H1 (cell line): ENCODE measurements around the gene BCAS4. TPM values are rescaled to one million over a fixed set of nuclear protein-coding genes. Genes with fewer than 3 reads are reported as not detected.

Source experiments
- CTCF ChIA-PET: fragments of 300-600 bp; sonication (Branson Sonifier 250); formaldehyde crosslinking; loops from one replicate; lab custom pipeline; 2021; ENCODE audit not compliant: partially characterized antibody; lab: Charles Lee
- POLR2A ChIA-PET: fragments of 300-600 bp; sonication (Branson Sonifier 250); formaldehyde crosslinking; loops from one replicate; lab custom pipeline; 2021; ENCODE audit warnings: inconsistent platforms; ENCODE audit not compliant: partially characterized antibody; lab: Charles Lee
- DNase-seq, 2 experiments: peaks; one replicate each; pipeline versions ENCODE4 v3.0.0 to v3.0.0-alpha.2; 2010 to 2022; ENCODE audit warnings: low spot score in 2 of 2, low read depth in 1 of 2, mixed read lengths in 1 of 2
- FAIRE-seq: peaks from 2 replicates; lab custom pipeline; 2011; peaks lifted over from hg19 to GRCh38; lab: Jason Lieb, UNC
- H2AFZ ChIP-seq: 2 replicates; pipeline ENCODE4 v1.8.1; 2012; ENCODE audit warnings: low read length, inconsistent platforms
- H2AK5ac ChIP-seq: 2 replicates; pipeline ENCODE4 v1.6.1; 2013; ENCODE audit warnings: low read depth, low read length
- H2BK120ac ChIP-seq: replicated peaks from 2 replicates; pipeline ENCODE3; 2013; ENCODE audit warnings: low read depth, low read length, inconsistent platforms
- H2BK12ac ChIP-seq: 2 replicates; pipeline ENCODE4 v1.6.1; 2013; ENCODE audit warnings: low read depth, low read length
- H2BK15ac ChIP-seq: 2 replicates; pipeline ENCODE4 v1.6.1; 2013; ENCODE audit warnings: low read length
- H2BK20ac ChIP-seq: 2 replicates; pipeline ENCODE4 v1.6.1; 2013; ENCODE audit warnings: low read length
- H2BK5ac ChIP-seq: 2 replicates; pipeline ENCODE4 v1.6.1; 2013; ENCODE audit warnings: low read depth, low read length
- H3K14ac ChIP-seq: 2 replicates; pipeline ENCODE4 v1.6.1; 2013; ENCODE audit warnings: inconsistent platforms; ENCODE audit not compliant: insufficient read length
- H3K18ac ChIP-seq: 2 replicates; pipeline ENCODE4 v1.6.1; 2013; ENCODE audit warnings: low read length; ENCODE audit errors: extremely low read depth
- H3K23ac ChIP-seq: 2 replicates; pipeline ENCODE4 v1.6.1; 2013; ENCODE audit warnings: inconsistent platforms; ENCODE audit not compliant: insufficient read length
- H3K23me2 ChIP-seq: 2 replicates; pipeline ENCODE4 v1.6.1; 2013; ENCODE audit warnings: low read depth, low read length
- H3K27ac ChIP-seq: 2 replicates; pipeline ENCODE4 v1.6.1; 2011; ENCODE audit warnings: low read depth, low read length, inconsistent platforms
- H3K27me3 ChIP-seq, 4 experiments: replicated peaks in 1 of 4; 1 replicate in 1 of 4; 2 replicates in 3 of 4; pipeline versions ENCODE4 v1.6.1 to v1.8.1; 2011 to 2013; ENCODE audit warnings: low read length in 3 of 4, mild to moderate bottlenecking in 3 of 4, inconsistent platforms in 2 of 4, mixed read lengths in 2 of 4, moderate library complexity in 1 of 4; ENCODE audit not compliant: control insufficient read depth in 3 of 4, insufficient read depth in 3 of 4; ENCODE audit errors: extremely low read depth in 1 of 4
- H3K36me3 ChIP-seq, 4 experiments: 2 replicates each; pipeline versions ENCODE4 v1.6.1 to v1.8.1; 2011 to 2013; ENCODE audit warnings: mild to moderate bottlenecking in 4 of 4, low read length in 3 of 4, moderate library complexity in 2 of 4, control low read depth in 1 of 4, inconsistent platforms in 1 of 4; ENCODE audit not compliant: insufficient read depth in 4 of 4, control insufficient read depth in 2 of 4
- H3K4ac ChIP-seq: replicated peaks from 2 replicates; pipeline ENCODE3; 2013; ENCODE audit warnings: low read length, low read depth, mixed read lengths, inconsistent platforms; ENCODE audit not compliant: insufficient read length
- H3K4me1 ChIP-seq, 4 experiments: replicated peaks in 1 of 4; 1 replicate in 1 of 4; 2 replicates in 3 of 4; pipeline versions ENCODE4 v1.6.1 to v1.8.1; 2011 to 2013; ENCODE audit warnings: low read length in 3 of 4, inconsistent platforms in 2 of 4, mixed read lengths in 1 of 4; ENCODE audit not compliant: insufficient read depth in 4 of 4, control insufficient read depth in 3 of 4
- H3K4me2 ChIP-seq, 2 experiments: 2 replicates each; pipeline versions ENCODE4 v1.6.1 to v1.8.1; 2011 to 2013; ENCODE audit warnings: low read depth in 2 of 2, low read length in 2 of 2, control low read depth in 1 of 2, inconsistent platforms in 1 of 2, mild to moderate bottlenecking in 1 of 2; ENCODE audit not compliant: insufficient read depth in 1 of 2
- H3K4me3 ChIP-seq, 4 experiments: fragments of 200-600, 300-600 bp in 1 of 4; sonication (generic), shearing (Covaris generic), sonication (Bioruptor Twin) in 1 of 4; 2 replicates each; pipeline versions ENCODE4 v1.5.1 to v1.8.1; 2011 to 2016; ENCODE audit warnings: low read length in 4 of 4, low read depth in 3 of 4, control low read depth in 2 of 4, inconsistent platforms in 2 of 4, mild to moderate bottlenecking in 2 of 4, mixed read lengths in 1 of 4, moderate library complexity in 1 of 4; ENCODE audit not compliant: insufficient read depth in 2 of 4; ENCODE audit errors: extremely low read depth in 1 of 4
- H3K56ac ChIP-seq: replicated peaks from 2 replicates; pipeline ENCODE3; 2013; ENCODE audit warnings: low read depth, mild to moderate bottlenecking, mixed read lengths, low read length, inconsistent platforms; ENCODE audit not compliant: insufficient read length
- H3K79me1 ChIP-seq: 2 replicates; pipeline ENCODE4 v1.6.1; 2013; ENCODE audit warnings: low read depth, low read length, control low read depth
- H3K79me2 ChIP-seq, 2 experiments: 2 replicates each; pipeline versions ENCODE4 v1.6.1 to v1.8.1; 2012 to 2013; ENCODE audit warnings: low read length in 2 of 2, mild to moderate bottlenecking in 2 of 2, inconsistent platforms in 1 of 2; ENCODE audit not compliant: insufficient read depth in 2 of 2, control insufficient read depth in 1 of 2
- H3K9ac ChIP-seq, 4 experiments: replicated peaks in 1 of 4; 1 replicate in 1 of 4; 2 replicates in 3 of 4; pipeline versions ENCODE4 v1.6.1 to v1.8.1; 2011 to 2013; ENCODE audit warnings: low read depth in 3 of 4, low read length in 3 of 4, control low read depth in 2 of 4, mild to moderate bottlenecking in 2 of 4, moderate library complexity in 2 of 4, inconsistent platforms in 1 of 4; ENCODE audit errors: extremely low read depth in 1 of 4
- H3K9me3 ChIP-seq, 2 experiments: 2 replicates each; pipeline versions ENCODE4 v1.6.1 to v1.8.1; 2012 to 2013; ENCODE audit warnings: mild to moderate bottlenecking in 2 of 2, moderate library complexity in 2 of 2, control low read depth in 1 of 2, inconsistent platforms in 1 of 2, low read depth in 1 of 2, low read length in 1 of 2, mixed read lengths in 1 of 2; ENCODE audit not compliant: insufficient read depth in 2 of 2
- H4K20me1 ChIP-seq, 2 experiments: replicated peaks in 1 of 2; 2 replicates each; pipeline versions ENCODE3 to v1.8.1; 2011 to 2013; ENCODE audit warnings: inconsistent platforms in 2 of 2, low read length in 2 of 2, mild to moderate bottlenecking in 1 of 2; ENCODE audit not compliant: insufficient read depth in 2 of 2, control insufficient read depth in 1 of 2
- H4K5ac ChIP-seq: 2 replicates; pipeline ENCODE4 v1.6.1; 2013; ENCODE audit warnings: low read length, low read depth, mixed read lengths, inconsistent platforms; ENCODE audit not compliant: insufficient read length
- H4K8ac ChIP-seq: 2 replicates; pipeline ENCODE4 v1.8.0; 2013; ENCODE audit warnings: mild to moderate bottlenecking, moderate library complexity, low read length, inconsistent platforms; ENCODE audit not compliant: insufficient read depth; ENCODE audit errors: extremely low read depth
- H4K91ac ChIP-seq: replicated peaks from 2 replicates; pipeline ENCODE3; 2013; ENCODE audit warnings: low read length, mixed read lengths, inconsistent platforms; ENCODE audit not compliant: insufficient read length
- BCL11A ChIP-seq, 2 experiments: IDR thresholded peaks; one replicate each; pipeline ENCODE4 v1.6.1; 2011; ENCODE audit warnings: low read depth in 2 of 2, low read length in 2 of 2, mild to moderate bottlenecking in 2 of 2
- CREB1 ChIP-seq: IDR thresholded peaks from 2 replicates; pipeline ENCODE4 v1.6.1; 2012; ENCODE audit warnings: inconsistent platforms
- KDM1A ChIP-seq: fragments of 200-600, 300-600 bp; sonication (generic); IDR thresholded peaks from 2 replicates; pipeline ENCODE4 v1.7.1; 2016; ENCODE audit warnings: mild to moderate bottlenecking, low read length, borderline replicate concordance
- KDM5A ChIP-seq: fragments of 200-600 bp; IDR thresholded peaks from 2 replicates; pipeline ENCODE4 v1.7.1; 2012; ENCODE audit warnings: mild to moderate bottlenecking, low read length, inconsistent platforms, mixed read lengths
- RNF2 ChIP-seq: fragments of 200-900, 300-1000 bp; sonication (generic); IDR thresholded peaks from 2 replicates; pipeline ENCODE4 v1.7.1; 2016; ENCODE audit warnings: borderline replicate concordance, low read depth, mild to moderate bottlenecking, antibody characterized with exemption, low read length; ENCODE audit not compliant: poor library complexity, severe bottlenecking; ENCODE audit errors: missing control alignments
- SIN3A ChIP-seq, 2 experiments: IDR thresholded peaks in 1 of 2; conservative IDR thresholded peaks in 1 of 2; 2 replicates each; pipeline ENCODE4 v1.6.1; 2011 to 2012; ENCODE audit warnings: low read length in 2 of 2, improper control_type of control experiment in 1 of 2, low read depth in 1 of 2, mild to moderate bottlenecking in 1 of 2
- TAF7 ChIP-seq: optimal IDR thresholded peaks from 2 replicates; pipeline ENCODE3; 2011; ENCODE audit warnings: low read depth, mild to moderate bottlenecking, inconsistent platforms, low read length, moderate library complexity, borderline replicate concordance
- TEAD4 ChIP-seq: IDR thresholded peaks from 2 replicates; pipeline ENCODE4 v1.6.1; 2012; ENCODE audit warnings: low read depth, low read length, inconsistent platforms, mixed read lengths
- WGBS, 2 experiments: shearing (Covaris generic) in 1 of 2; methylation state at CpG; one replicate each; pipeline versions ENCODE4 v1.1.6 to v1.1.7; 2013 to 2015; ENCODE audit warnings: low lambda C conversion rate in 2 of 2, mixed read lengths in 2 of 2, inconsistent platforms in 1 of 2, low coverage in 1 of 2, missing lambda C conversion rate in 1 of 2; ENCODE audit not compliant: insufficient replicate concordance in 2 of 2, insufficient coverage in 1 of 2, insufficient read length in 1 of 2; ENCODE audit errors: extremely low coverage in 1 of 2, missing lambda C conversion rate in 1 of 2; 5-methylcytosine and 5-hydroxymethylcytosine counted together
- polyA plus RNA-seq, 7 experiments: library from polyadenylated mRNA; depleted of rRNA in 3 of 7; stranded (reverse) in 5 of 7; unstranded in 2 of 7; fragments of >200 nt in 5 of 7; fragments of 200-250 nt in 2 of 7; gene quantifications; 1 replicate in 5 of 7; 2 replicates in 1 of 7; 4 replicates in 1 of 7; pipeline versions ENCODE4 v1.2.1 to v1.2.3, GENCODE V29; 2011 to 2013; ENCODE audit warnings: missing spikeins in 2 of 7, mixed read lengths in 2 of 7
- total RNA-seq: library from RNA; stranded (reverse); fragmentation: NEBNext Ultra II Directional; extraction: Animal tissue kit (Norgen Biotek cat#: 25700); gene quantifications from 2 replicates; pipeline ENCODE4 v1.2.1, GENCODE V29; 2021

The BCAS4 gene
- total and polyA plus RNA-seq, 2 of the 8 experiments (the other 6 are each of a cell fraction or from before 2014, with no cell fraction given): 21.2 to 23.6 TPM

GRCh38 chr20:50813101-50813643, 18.3 kb downstream of the BCAS4 start:
- Histone ChIP-seq H2BK120ac (no peak overlapping the region), H4K91ac (no peak overlapping the region), H3K18ac (no peak overlapping the region), H3K4me1 (peaks cover 0 to 6% (median under 1%) of the 10 kb centered on the region in 4 experiments; a peak in 2 of 7 replicates), H3K23me2 (no peaks in the 10 kb centered on the region), H2BK12ac (no peak overlapping the region), H4K5ac (no peak overlapping the region), H2BK20ac (no peak overlapping the region), H2BK5ac (no peak overlapping the region), H3K36me3 (no peaks in the 10 kb centered on the region), H3K23ac (no peak overlapping the region), H4K8ac (no peak overlapping the region), H3K79me1 (no peaks in the 10 kb centered on the region), H3K14ac (no peak overlapping the region), H2AK5ac (no peak overlapping the region), H3K4me3 (no peak overlapping the region), H4K20me1 (no peaks in the 10 kb centered on the region), H3K9ac (no peak overlapping the region), H3K9me3 (no peaks in the 10 kb centered on the region), H3K27me3 (no peaks in the 10 kb centered on the region), H3K27ac (no peak overlapping the region), H3K4me2 (no peak overlapping the region), H2AFZ (no peak overlapping the region), H2BK15ac (no peak overlapping the region), H3K4ac (no peak overlapping the region), H3K79me2 (no peaks in the 10 kb centered on the region; a peak in 1 of 4 replicates), H3K56ac (no peak overlapping the region)
- no peak for FAIRE-seq
- no peak for DNase-seq
- no peak for TF ChIP-seq TAF7
- TF ChIP-seq TEAD4: no peak
- no peak for TF ChIP-seq KDM5A
- no peak for TF ChIP-seq RNF2
- no peak for TF ChIP-seq BCL11A (IDR thresholded peaks at IDR 0.05; ENCODE audit: low read depth in 2 of 2, low read length in 2 of 2)
- no peak for TF ChIP-seq CREB1
- no peak for TF ChIP-seq SIN3A (conservative IDR thresholded peaks at IDR 0.05 in 1 of 2, IDR thresholded peaks at IDR 0.05 in 1 of 2; ENCODE audit: low read depth in 1 of 2, low read length in 2 of 2)
- TF ChIP-seq KDM1A: no peak
- CTCF ChIA-PET: interaction anchor here (0.7 to 1.3 kb wide), 5 partner anchors 9 to 172 kb away, joined by 3 to 5 read pairs (median 4); no protein-coding TSS in a partner anchor
- 93% methylated on average over 10 of the region's 10 CpGs; no CpG with 5 or more reads in 1 of the 2 experiments for WGBS, 2 experiments
- POLR2A ChIA-PET: interaction anchor here (1.1 kb wide), 1 partner anchor 12 kb away, joined by 3 read pairs; no protein-coding TSS in a partner anchor
